GM21528 (cell line): ENCODE data around the gene RAB15.

Experiments
- ATAC-seq: cut with Tn5 transposase; IDR thresholded peaks from one replicate; pipeline ENCODE4 v1.9.1; 2021; ENCODE audit warnings: mild to moderate bottlenecking, moderate library complexity; ENCODE audit not compliant: unreplicated experiment, low FRiP score

The RAB15 gene

DNA sequence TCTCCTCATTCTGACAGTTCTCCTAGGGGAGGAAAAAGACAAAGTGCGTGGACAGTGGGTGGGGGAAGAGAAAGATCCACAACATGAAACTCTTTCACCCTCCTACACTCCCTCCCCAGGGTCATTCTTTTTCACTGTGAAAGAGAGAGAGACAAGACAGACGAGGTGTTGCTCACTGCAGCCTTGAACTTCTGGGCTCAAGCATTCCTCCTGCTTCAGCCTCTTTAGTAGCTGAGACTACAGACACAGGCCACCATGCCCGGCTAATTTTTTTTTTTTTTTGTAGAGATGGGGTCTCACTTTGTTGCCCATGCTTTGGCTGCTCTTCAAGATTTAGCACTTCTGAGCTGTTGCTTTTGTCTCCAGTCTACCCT, 32.3 kb downstream of the RAB15 start:
- ATAC-seq = no peak

DNA sequence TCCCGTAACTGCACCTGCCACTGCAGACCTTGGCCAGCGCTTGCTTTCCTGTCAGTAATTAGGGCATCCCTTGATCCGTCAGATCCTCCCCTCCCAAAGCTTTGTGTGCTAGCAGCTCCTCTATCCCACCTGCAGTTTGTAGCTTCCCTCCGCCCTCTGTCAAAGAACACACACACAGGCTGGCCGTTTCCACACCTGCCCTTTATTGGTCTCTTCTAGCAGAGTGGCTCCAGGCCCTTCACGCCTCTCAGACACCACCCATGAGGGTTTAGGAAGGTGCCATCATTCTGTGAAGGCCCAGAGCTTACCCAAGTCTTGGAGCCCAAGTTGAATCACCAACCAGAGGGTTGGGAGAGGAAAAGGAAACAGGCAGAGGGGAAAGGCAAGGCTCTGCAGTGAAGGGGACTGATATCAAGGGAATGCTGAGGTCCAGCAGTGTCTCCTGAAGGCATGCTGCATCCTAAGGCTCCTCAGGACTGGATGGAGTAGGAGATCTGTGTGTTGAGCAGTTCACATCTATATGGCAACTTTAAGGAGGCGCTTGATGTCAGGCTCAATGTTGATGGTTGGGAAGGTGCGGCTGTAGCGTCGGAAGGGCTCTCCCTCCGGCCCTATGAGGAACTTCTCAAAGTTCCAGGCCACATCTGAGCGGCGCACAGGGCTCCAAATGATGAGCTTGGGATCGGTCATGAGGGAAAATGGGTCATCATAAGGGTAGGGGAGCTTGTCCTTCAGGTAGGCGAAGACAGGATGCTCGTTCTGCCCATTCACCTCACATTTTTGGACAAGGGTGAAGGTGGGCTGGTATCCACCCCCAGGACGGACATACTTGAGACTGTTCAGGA, 32.9 kb downstream of the RAB15 start:
- ATAC-seq = no peak

DNA sequence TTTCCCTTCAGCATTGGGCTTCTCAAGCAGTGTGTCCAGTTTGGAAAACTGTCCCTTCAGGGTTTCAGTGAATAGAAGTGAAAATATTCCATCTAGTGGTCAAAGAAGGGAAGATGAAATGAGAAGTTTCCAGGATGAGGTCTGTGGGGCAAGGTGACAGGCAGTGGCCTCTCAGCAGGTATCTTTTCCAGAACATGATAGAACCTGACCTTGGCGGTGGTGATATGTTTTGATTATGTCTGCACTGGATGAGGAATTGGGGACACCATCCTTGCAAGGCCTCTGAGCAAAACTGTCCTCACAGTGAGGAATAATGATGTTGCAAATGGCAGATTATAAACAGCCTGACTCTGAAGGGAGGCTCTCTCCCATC, 34.3 kb downstream of the RAB15 start:
- no peak for ATAC-seq

DNA sequence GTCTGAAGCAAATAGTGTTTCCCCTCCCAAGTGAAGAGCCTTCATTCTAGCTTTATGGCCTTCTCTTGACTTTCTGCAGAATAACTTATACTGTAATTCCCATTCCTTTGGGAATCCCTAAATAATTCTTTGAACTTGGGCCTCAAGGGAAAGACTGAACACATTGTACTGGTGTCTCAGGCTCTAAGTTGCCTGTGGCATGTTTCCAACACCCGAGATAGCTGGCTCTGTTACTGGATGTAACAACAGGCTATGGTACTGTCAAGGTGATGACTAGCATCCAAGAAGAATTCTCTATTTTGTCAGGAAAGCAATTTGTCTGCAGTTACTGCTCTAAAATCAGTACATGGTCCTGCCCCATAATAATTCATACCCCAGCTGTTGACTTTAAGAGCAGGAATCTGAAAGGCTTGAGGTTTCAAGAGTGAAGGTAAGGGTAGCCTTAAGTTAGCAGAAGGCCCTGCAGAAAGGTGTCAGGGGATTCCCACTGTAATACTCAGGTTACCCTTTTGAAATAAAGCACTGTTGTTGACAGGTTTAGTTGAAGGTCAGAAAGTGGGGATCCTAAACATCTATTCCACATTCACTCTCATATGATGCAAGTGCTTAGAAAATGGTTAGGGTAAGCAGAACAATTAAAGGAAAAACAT, 34.8 kb downstream of the RAB15 start:
- ATAC-seq = no peak

DNA sequence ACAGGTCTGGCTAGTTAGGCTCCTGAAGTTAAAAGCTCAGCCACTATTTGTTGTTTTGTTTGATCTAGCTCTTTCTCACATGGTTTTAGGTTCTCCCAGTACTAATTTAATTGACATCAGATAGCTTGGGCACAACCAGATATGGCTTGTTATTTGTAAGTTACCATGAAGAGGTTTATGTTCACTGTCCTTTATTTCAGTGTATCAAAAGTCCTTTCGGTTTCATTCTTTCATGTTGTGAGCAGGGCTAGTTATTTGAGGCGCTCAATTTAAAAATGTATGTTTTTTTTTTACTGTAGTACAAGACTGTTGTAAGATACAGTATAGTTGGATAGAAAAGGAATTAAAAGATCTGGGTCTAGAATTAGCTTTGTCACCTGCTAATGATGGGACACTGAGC, 36.6 kb downstream of the RAB15 start:
- no peak for ATAC-seq

DNA sequence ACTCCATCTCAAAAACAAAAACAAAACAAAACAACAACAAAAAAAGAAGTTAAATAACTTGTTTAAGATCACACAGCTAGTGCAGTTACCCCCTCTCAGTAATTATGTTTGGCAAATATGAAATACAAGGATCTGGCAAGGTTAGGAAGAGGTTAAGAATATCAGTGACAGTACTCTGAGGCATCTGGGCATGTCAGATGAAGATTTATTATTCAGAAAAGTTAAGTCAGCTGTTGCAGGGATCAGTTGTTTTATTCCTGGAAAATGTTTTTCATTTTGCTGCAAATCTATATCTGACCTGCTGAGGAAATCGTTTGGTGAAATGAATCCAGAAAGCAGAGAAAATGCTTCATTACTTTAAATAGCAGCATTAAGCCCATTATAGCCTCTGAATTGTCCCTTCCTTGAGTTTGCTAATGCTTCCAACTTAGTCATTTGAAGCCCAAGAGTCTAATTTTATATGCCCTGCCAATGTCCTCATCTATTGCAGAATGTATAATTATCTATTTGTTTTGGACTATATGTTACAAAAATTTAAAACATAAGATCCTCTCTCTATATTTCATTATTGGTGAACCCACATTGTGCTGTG, 37.7 kb downstream of the RAB15 start:
- ATAC-seq = no peak

DNA sequence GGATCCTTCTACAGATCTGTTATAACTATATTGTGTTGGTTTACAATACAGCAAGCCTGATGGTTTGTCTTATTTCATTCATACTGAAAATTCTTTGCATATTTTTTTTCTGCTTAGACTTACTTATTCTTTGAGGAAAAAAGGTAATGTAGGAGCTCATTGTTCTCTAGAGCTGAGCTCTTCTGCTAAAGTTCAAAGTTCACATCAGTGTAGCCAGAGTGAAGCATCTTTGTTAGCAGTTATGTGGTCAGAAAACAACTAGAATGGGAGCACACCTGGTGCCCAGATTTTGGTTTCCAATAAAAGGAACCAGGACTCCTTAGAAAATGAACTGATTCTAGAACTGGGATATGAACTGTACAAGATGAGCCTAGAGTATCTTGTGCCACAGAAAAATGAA, 39.9 kb downstream of the RAB15 start:
- no peak for ATAC-seq

DNA sequence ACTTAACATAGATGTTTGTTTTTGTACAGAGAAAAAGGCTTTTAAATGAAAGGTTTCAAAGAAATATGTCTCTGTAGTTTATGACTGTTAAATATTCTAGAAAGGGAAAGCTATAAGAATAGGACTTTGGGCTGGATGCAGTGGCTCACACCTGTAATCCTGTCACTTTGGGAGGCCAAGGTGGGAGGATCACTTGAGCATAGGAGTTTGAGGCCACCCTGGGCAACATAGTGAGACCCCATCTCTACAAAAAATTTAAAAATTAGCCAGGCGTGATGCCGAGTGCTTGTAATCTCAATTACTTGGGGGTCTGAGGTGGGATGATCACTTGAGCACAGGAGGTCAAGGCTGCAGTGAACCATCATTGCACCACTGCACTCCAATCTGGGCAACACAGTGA, 41.0 kb downstream of the RAB15 start:
- ATAC-seq = no peak

DNA sequence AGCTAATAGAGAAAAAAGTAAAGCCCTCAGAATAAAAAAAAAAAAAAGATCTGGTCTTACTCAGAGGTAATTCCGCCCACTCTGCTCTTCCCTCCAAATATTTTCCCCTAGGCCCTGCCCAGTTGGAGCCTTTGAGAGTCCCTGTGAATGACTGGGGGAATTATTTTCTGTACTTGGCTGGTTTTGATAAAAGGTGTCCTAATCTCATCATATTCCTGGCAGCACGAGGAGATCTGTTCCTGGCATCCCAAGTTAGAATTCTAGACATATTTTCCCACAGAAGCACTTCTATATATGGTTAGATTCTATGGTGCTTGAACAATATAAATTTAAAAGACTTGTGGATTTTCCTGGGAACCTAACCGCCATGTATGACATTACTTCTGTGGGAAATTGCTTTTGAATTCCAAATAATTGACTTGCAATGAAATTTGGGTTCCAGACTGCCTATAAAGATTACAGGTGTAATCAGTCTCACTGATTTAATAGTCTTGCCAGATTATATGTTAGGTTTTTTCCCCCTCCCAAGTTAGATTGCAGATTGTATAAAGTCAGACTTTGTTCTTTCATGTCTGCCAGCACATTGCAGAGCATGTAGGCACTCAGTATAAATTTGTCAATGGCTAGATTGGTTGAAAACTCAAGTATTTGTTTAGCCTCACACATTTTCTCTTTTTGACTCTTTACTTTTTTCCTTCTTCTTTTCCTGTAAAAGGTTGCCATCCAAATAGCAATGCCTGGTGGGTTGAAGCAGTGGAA, 41.9 kb downstream of the RAB15 start:
- ATAC-seq = no peak

DNA sequence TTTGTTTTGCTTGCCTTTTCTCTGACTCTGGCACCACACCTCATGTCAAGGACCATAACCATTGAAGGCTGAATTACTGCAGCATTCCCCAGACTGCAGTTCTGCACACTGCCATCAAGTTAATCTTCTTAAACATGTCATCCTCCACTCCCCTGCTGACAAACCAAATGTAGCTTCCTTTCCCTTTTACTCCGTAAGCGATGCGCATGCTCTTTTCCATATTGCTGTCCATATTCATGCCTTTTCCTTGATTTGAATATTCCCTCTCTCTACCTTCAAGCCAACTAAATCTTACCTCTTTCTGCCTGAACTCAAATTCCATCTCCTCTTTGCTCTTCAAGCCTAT, 43.1 kb downstream of the RAB15 start:
- no peak for ATAC-seq

DNA sequence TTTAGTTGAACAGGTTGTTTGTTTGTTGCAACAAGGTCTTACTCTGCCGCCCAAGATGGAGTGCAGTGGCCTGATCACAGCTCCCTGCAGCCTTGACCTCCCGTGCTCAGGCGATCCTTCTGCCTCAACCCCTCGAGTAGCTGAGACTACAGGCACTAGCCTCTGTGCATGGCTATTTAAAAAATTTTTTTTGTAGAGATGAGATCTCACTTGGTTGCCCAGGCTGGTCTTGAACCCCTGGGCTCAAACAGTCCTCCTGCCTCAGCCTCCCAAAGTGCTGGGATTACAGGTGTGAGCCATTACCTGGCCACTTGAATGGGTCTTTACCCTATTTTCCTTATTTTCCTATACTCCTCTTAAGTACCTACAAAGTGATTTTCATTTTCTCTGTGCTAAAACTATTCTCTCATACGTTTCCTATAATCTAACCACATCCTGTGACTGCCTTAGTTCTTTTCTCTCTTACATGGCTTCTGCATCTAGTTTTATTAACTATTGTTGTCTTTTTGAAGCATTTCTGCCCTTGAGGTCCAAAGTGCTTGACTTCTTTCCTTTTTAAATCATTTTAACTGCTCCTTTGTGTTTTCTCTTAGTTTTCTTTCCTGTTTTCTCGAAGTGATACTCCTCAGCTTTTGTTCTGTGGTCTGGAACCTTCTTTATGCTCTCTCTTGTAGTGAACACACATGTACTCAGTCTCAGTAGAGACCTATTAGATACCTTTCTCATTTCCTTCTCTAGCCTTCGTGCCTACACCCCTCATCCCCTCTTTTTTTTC, 43.7 kb downstream of the RAB15 start:
- ATAC-seq = peak; percentile 75

DNA sequence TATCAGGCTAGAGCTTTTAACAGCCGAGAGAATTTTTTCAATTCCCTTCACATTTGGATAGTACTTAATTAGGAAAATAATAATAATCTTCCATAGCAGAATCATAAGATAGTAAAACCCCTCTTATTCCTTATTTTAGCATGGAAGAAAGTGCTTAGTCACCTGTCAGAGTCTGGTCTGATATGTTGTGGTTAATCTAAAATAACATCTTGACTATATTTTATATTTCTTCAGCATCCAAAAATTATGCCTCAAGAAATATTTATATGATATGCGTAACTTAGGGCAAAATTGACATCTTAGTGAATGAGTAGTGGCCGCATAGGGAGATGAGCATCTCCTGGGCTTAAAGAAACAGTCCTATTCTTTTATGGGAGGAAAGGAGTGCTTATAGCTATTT, 45.1 kb downstream of the RAB15 start:
- no peak for ATAC-seq

DNA sequence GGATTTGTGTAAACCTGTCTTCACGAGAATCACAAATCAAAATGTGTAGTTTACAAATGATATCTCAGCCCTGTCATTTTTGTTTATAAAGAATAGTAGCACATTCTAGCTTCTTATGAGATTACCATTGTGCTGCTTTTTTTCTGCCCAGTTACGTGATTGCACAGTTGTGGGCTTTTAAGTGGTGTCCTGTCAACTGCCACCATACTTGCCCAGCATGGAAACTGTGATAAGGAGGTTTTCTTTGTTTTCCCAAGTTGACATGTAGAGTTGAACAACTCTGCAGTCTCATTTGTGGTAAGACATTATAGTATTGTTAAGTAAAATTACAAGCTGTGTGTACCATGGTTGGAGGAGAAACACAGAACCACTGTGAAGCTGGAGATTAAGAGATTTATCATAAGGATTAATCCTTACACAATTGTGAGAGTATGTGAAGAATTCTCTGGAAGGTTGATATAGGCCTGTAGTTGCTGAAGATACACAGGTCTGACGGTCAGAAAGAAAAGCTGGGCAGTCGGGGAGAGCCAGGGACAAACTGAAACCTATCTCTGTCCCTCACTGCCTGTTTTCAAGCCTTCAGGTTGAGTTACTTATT, 45.6 kb downstream of the RAB15 start:
- ATAC-seq = no peak

DNA sequence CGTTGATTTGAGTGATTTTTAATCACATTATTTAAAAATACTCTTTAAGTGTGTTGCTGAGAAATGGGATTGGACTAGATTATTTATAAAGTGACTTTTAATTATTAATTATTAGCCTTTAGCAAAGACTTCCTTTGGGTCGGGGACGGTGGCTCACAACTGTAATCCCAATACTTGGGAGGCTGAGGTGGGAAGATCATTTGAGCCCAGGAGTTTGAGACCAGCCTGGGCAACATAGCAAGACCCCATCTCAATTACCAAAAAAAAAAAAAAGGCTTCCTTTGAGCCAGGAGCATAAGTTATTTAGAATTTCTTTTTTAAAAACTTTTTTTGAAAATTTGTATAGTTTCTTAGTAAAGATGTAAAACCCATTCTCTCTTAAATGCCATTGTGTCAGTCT, 49.1 kb downstream of the RAB15 start:
- no peak for ATAC-seq

DNA sequence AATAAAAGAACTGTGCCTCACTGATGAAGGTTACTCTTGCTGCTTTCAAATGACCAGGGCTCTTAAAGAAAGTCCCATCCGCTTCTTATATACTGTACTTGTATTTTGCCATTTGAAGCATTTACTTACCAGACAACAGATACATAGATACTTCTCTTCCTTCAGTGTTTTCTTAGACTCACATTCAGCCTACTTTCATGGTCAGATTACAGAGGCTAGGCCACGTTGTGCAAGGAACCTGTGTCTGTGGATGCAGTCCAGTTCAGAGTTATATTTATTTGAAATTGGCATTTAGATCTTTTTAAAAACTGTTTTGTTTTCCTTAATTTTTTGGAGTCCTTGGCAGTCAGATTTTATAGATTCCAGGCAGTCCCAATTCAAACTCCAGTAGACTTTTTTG, 51.7 kb downstream of the RAB15 start:
- ATAC-seq = no peak

DNA sequence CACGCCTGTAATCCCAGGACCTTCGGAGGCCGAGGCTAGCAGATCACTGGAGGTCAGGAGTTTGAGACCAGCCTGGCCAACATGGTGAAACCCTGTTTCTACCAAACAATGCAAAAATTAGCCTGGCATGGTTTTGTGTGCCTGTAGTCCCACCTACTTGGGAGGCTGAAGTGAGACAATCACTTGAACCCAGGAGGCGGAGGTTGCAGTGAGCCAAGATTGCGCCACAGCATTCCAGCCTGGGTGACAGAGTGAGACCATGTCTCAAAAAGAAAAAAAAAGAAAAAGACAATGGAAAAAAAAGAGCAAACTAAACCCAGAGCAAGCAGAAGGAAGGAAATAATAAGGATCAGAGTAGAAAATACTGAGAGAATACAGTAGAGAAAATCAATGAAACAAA, 52.5 kb downstream of the RAB15 start:
- ATAC-seq = no peak

DNA sequence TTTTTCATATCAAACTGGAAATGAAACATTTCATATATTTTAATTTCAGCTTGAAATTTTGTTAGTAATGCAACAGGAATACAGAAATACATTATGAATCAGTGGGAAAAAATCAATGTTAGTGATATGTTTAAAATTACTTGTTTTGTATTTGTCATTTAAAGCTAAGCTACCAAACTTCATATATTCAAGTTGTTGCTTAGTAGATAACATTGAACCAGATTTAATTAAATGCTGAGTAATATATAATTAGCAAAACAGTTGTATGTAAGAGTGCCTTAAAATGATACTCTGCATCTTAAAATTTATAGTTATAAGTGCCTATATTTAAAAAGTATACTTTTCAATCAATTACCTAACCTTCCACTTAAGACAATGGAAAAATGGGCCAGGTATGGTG, 52.9 kb downstream of the RAB15 start:
- no peak for ATAC-seq

DNA sequence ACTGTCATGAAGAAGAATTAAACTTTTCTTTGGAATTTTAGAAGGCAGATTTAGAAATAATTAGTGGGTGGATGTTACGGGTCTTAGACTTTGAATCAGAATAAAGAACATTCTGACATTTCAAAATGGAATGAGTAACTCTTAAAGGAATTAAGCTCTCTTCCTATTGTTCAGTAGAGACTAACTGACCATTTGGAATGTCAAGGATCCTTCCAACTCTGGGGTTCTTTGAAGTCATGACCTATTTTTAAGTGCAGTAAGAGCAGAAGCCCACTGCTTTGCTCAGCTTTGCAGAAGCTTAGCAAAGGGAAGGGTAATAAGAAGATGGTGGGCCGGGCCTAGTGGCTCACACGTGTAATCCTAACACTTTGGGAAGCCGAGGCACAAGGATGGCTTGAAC, 53.9 kb downstream of the RAB15 start:
- ATAC-seq = no peak

DNA sequence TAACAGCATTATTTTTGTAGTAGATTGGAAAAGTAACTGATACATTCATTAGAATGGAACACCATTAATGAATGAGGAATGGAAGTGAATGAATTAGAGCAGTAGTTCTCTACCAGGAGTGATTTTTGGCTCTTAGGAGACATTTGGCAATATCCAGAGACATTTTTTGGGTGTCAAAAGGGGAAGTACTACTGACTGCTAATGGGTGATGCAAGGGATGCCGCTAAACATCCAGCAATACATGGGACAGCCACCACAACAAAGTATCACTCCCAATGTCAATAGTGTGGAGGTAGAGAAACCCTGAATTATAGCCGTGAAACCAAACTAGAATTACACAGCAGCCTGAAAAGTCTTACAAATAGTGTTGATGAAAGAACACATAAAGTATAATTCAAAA, 56.3 kb downstream of the RAB15 start:
- ATAC-seq = no peak

DNA sequence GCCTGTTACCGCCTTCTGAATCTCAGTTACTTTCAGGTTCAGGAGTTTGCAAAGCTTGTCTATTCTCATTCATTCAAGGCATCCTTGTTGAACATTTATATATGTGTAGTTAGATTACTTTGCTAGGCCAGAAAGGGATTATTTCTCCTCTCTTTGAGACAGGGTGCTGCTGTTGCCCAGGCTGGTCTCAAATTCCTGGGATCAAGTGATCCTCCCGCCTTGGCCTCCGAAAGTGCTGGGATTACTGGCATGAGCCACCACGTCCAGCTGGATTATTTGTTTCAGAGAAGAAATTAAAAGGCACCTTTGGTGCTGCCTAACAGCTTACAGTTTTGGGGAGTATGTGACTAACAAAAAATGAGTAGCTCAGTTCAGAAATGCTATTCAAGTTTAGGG, 57.1 kb downstream of the RAB15 start:
- no peak for ATAC-seq
